Stimulated activated CD4-positive, alpha-beta T cell treated with anti-CD3 and anti-CD28 coated beads, Interleukin-1b, Interleukin-23, amount 100 ng/mL, for 24 hours (primary cell): ENCODE measurements around the gene GPER1.
"Not testable (repeated sequence)": the region's sequence is repeated elsewhere in the genome, so short reads cannot be mapped to it uniquely, and the experiment has no call there.

Source experiments
- DNase-seq, 4 experiments: peaks; one replicate each; pipeline ENCODE4 v3.0.0-alpha.2; 2020; ENCODE audit warnings: low read depth in 4 of 4, low spot score in 1 of 4

GPER1 gene

GRCh38 chr7:1087952-1088920 is at the start of gene GPER1:
GPER1 (plus strand) TSS chr7:1088113; CDS start chr7:1091729, 3,616 bp downstream.
- DNase-seq, result no peak

GRCh38 chr7:1040233-1040632 is 47.7 kb upstream of the GPER1 start:
- not testable (repeated sequence) for DNase-seq

GRCh38 chr7:1040790-1041189 is 47.1 kb upstream of the GPER1 start:
- no peak for DNase-seq

GRCh38 chr7:1041551-1042491 is 46.1 kb upstream of the GPER1 start:
- DNase-seq, result no peak

GRCh38 chr7:1042492-1042833 is 45.5 kb upstream of the GPER1 start:
- DNase-seq, result no peak

- DNase-seq, result no peak
These were observed 44.2 kb upstream of the GPER1 start for GRCh38 chr7:1043552-1044188.

GRCh38 chr7:1044189-1045068 is 43.5 kb upstream of the GPER1 start, which contains the start of gene GPR146:
GPR146 (plus strand) TSS chr7:1044546; CDS start chr7:1057516, 12,970 bp downstream.
- peak; percentile 83 to 95 (median 88) for DNase-seq

GRCh38 chr7:1045069-1046063 is 42.5 kb upstream of the GPER1 start:
- no peak for DNase-seq

- DNase-seq, result no peak
These were observed 40.9 kb upstream of the GPER1 start for GRCh38 chr7:1046722-1047679.

GRCh38 chr7:1049006-1049741 is 38.7 kb upstream of the GPER1 start:
- no peak for DNase-seq

GRCh38 chr7:1049801-1050200 is 38.1 kb upstream of the GPER1 start:
- DNase-seq, result no peak

GRCh38 chr7:1050254-1050906 is 37.5 kb upstream of the GPER1 start:
- no peak for DNase-seq

GRCh38 chr7:1050956-1051690 is 36.8 kb upstream of the GPER1 start:
- DNase-seq, result no peak

GRCh38 chr7:1052031-1052818 is 35.7 kb upstream of the GPER1 start:
- DNase-seq, result no peak

GRCh38 chr7:1053002-1053411 is 34.9 kb upstream of the GPER1 start:
- DNase-seq, result no peak
